GM12878 (cell line): ENCODE data around the gene LAMP1. TPM values are rescaled to one million over a fixed set of nuclear protein-coding genes. Genes with fewer than 3 reads are reported as not detected.

Source experiments
- ATAC-seq: fragments of 200-7000 bp; cut with Tn5 transposase; 3 replicates; pipeline ENCODE4 v1.9.1; 2020; ENCODE audit warnings: mild to moderate bottlenecking, moderate library complexity
- BruUV-seq: library from RNA; stranded (reverse); fragments of 400-500 nt; replicated peaks from 2 replicates; lab custom pipeline; 2021; lab: Mats Ljungman, UMichigan
- CTCF ChIA-PET: fragments of 300-600 bp; sonication (Branson Sonifier 250); formaldehyde crosslinking; extraction: SDS; loops from one replicate; lab custom pipeline; 2021; ENCODE audit warnings: inconsistent platforms; lab: Yijun Ruan, JAX
- POLR2A ChIA-PET: fragments of 350-600 bp; formaldehyde crosslinking; extraction: SDS; loops from one replicate; lab custom pipeline; 2021; ENCODE audit warnings: inconsistent platforms; lab: Charles Lee
- RAD21 ChIA-PET: fragments of 300-600 bp; sonication (Branson Sonifier 250); formaldehyde crosslinking; loops from one replicate; lab custom pipeline; 2023; ENCODE audit warnings: antibody characterized with exemption; ENCODE audit not compliant: unreplicated experiment; lab: Charles Lee
- SMC1A ChIA-PET: fragments of 300-600 bp; sonication (Branson Sonifier 250); formaldehyde crosslinking; loops from one replicate; lab custom pipeline; 2023; ENCODE audit not compliant: unreplicated experiment, uncharacterized antibody; lab: Charles Lee
- DNase-seq: peaks from one replicate; pipeline ENCODE4 v3.0.0-alpha.2; 2011; ENCODE audit warnings: low read depth, low spot score
- FAIRE-seq: peaks from 3 replicates; lab custom pipeline; 2011; peaks lifted over from hg19 to GRCh38; lab: Jason Lieb, UNC
- H2AFZ ChIP-seq: 2 replicates; pipeline ENCODE4 v1.6.0; 2011; ENCODE audit warnings: low read depth, low read length, control low read depth; ENCODE audit not compliant: control insufficient read depth
- H3K27ac ChIP-seq: 2 replicates; pipeline ENCODE4 v1.5.1; 2011; ENCODE audit warnings: control low read depth; ENCODE audit not compliant: control insufficient read depth, insufficient read depth
- H3K27me3 ChIP-seq, 2 experiments: replicated peaks in 1 of 2; 2 replicates each; pipeline versions ENCODE4 v1.6.0 to v1.6.1; 2011; ENCODE audit warnings: low read length in 1 of 2; ENCODE audit not compliant: control insufficient read depth in 2 of 2, insufficient read depth in 2 of 2
- H3K36me3 ChIP-seq, 2 experiments: 2 replicates each; pipeline ENCODE4 v1.5.1; 2011; ENCODE audit warnings: low read length in 1 of 2; ENCODE audit not compliant: control insufficient read depth in 2 of 2, insufficient read depth in 2 of 2
- H3K4me1 ChIP-seq: 2 replicates; pipeline ENCODE4 v1.6.1; 2011; ENCODE audit warnings: mild to moderate bottlenecking, low read length, moderate library complexity, mixed read lengths; ENCODE audit not compliant: control insufficient read depth, insufficient read depth
- H3K4me2 ChIP-seq: 2 replicates; pipeline ENCODE4 v1.6.0; 2011; ENCODE audit warnings: control low read depth; ENCODE audit not compliant: control insufficient read depth, insufficient read depth
- H3K4me3 ChIP-seq: fragments of 200-600 bp; sonication (generic); 2 replicates; pipeline ENCODE4 v1.5.1; 2016
- H3K79me2 ChIP-seq: 2 replicates; pipeline ENCODE4 v1.6.0; 2011; ENCODE audit warnings: low read length; ENCODE audit not compliant: control insufficient read depth, insufficient read depth
- H3K9ac ChIP-seq: 2 replicates; pipeline ENCODE4 v1.8.0; 2011; ENCODE audit warnings: low read length, control low read depth, mixed read lengths; ENCODE audit not compliant: control insufficient read depth, insufficient read depth
- H3K9me3 ChIP-seq: replicated peaks from 3 replicates; pipeline ENCODE4 v1.5.1; 2011; ENCODE audit warnings: mild to moderate bottlenecking, low read length; ENCODE audit not compliant: control insufficient read depth, insufficient read depth
- H4K20me1 ChIP-seq: 2 replicates; pipeline ENCODE4 v1.6.0; 2011; ENCODE audit not compliant: control insufficient read depth, insufficient read depth
- MXI1 ChIP-seq: fragments of 150-350 bp; IDR thresholded peaks from 2 replicates; pipeline ENCODE4 v1.6.1; 2011; ENCODE audit warnings: low read depth, mild to moderate bottlenecking, inconsistent platforms, low read length, improper control_type of control experiment
- NFXL1 ChIP-seq: fragments of 450-650 bp; IDR thresholded peaks from 2 replicates; pipeline ENCODE4 v1.6.1; 2017; ENCODE audit warnings: antibody characterized with exemption, mild to moderate bottlenecking, borderline replicate concordance
- NFYA ChIP-seq: IDR thresholded peaks from 2 replicates; pipeline ENCODE4 v1.6.1; 2011; ENCODE audit warnings: low read depth, mild to moderate bottlenecking, low read length, improper control_type of control experiment, borderline replicate concordance
- NFYB ChIP-seq: IDR thresholded peaks from 2 replicates; pipeline ENCODE4 v1.6.1; 2011; ENCODE audit warnings: low read depth, mild to moderate bottlenecking, low read length, improper control_type of control experiment, moderate library complexity; ENCODE audit not compliant: insufficient read depth
- NR2C1 ChIP-seq: fragments of 450-650 bp; IDR thresholded peaks from 2 replicates; pipeline ENCODE4 v1.6.1; 2017; ENCODE audit warnings: antibody characterized with exemption, mild to moderate bottlenecking, moderate library complexity
- SMC3 ChIP-seq: IDR thresholded peaks from 2 replicates; pipeline ENCODE4 v1.6.1; 2011; ENCODE audit warnings: low read length, improper control_type of control experiment, borderline replicate concordance
- ZNF687 ChIP-seq: fragments of 450-650 bp; IDR thresholded peaks from 2 replicates; pipeline ENCODE4 v1.6.1; 2017; ENCODE audit warnings: mild to moderate bottlenecking, moderate library complexity
- WGBS: methylation state at CpG from one replicate; pipeline ENCODE4 v1.1.6; 2016; ENCODE audit warnings: low lambda C conversion rate; ENCODE audit not compliant: insufficient replicate concordance, insufficient coverage; ENCODE audit errors: missing lambda C conversion rate; 5-methylcytosine and 5-hydroxymethylcytosine counted together
- in situ Hi-C: fragments of 300-500 bp; cut with MboI; formaldehyde crosslinking; loops from 9 replicates; pipeline ENCODE4 v1.14.3; 2018; ENCODE audit warnings: mixed read lengths
- intact Hi-C: fragments of 100-400 bp; cut with micrococcal nuclease; formaldehyde crosslinking; loops from one replicate; pipeline ENCODE4 v1.14.2; 2022; ENCODE audit not compliant: unreplicated experiment
- polyA plus RNA-seq, 11 experiments: library from polyadenylated mRNA; depleted of rRNA in 4 of 11; unstranded in 6 of 11; stranded (reverse) in 5 of 11; fragments of >200 nt; fragmentation: Nextera tagmentation in 4 of 11; fragmentation: Illumina TruSeq in 1 of 11; extraction: Ambion mirVana in 4 of 11; extraction: Trizol in 1 of 11; gene quantifications; 1 replicate in 1 of 11; 2 replicates in 10 of 11; pipeline versions ENCODE4 v1.2.1 to v1.2.3, GENCODE V29; 2011 to 2016; ENCODE audit warnings: inconsistent platforms in 2 of 11, missing spikeins in 2 of 11, low read depth in 1 of 11
- total RNA-seq, 4 experiments: library from RNA; depleted of rRNA in 3 of 4; stranded (reverse); fragments of >200 nt in 3 of 4; fragmentation: Illumina TruSeq in 1 of 4; extraction: Trizol in 1 of 4; gene quantifications; 2 replicates each; pipeline versions ENCODE4 v1.2.1 to v1.2.3, GENCODE V29; 2013 to 2021

The LAMP1 gene
- total and polyA plus RNA-seq, 10 of the 15 experiments (the other 5 are each of a cell fraction or from before 2014, with no cell fraction given), result 2.5 to 83.0 (median 32.7) TPM

- H2AFZ ChIP-seq, result no peak overlapping the region
- TF ChIP-seq NFYB (no peak), NFYA (no peak), NR2C1 (no peak), NFXL1 (no peak), ZNF687 (no peak), MXI1 (no peak), SMC3 (no peak)
- TF ChIP-seq, all 136 proteins: peak for 0
- DNase-seq, result no peak
- no peak for ATAC-seq
- Histone ChIP-seq H3K9me3 (no peaks in the 10 kb centered on the region; the same call in 2 of the 3 replicates), H3K4me1 (peaks cover 5% of the 10 kb centered on the region), H3K27me3 (no peaks in the 10 kb centered on the region), H3K9ac (no peak overlapping the region), H3K79me2 (no peaks in the 10 kb centered on the region), H3K4me2 (no peak overlapping the region), H3K27ac (no peak overlapping the region), H3K4me3 (no peak overlapping the region), H3K36me3 (no peaks in the 10 kb centered on the region), H4K20me1 (no peaks in the 10 kb centered on the region)
- ChIA-PET CTCF (interaction anchor here (1.1 kb wide), 1 partner anchor 9 kb away, joined by 3 read pairs; no protein-coding TSS in a partner anchor), POLR2A (no interaction called here), RAD21 (no interaction called here), SMC1A (no interaction called here)
- BruUV-seq, result no TSS peak
- in situ Hi-C loops (no loop called here), intact Hi-C loops (no loop called here)
- 80% methylated on average over 6 of the region's 6 CpGs for WGBS
- FAIRE-seq, result no peak
These were observed 16.9 kb upstream of the LAMP1 start for GRCh38 chr13:113280126-113280525.
